Measurements from ENCODE around the gene IDH3B.

- TF ChIP-seq, protein P1, sequence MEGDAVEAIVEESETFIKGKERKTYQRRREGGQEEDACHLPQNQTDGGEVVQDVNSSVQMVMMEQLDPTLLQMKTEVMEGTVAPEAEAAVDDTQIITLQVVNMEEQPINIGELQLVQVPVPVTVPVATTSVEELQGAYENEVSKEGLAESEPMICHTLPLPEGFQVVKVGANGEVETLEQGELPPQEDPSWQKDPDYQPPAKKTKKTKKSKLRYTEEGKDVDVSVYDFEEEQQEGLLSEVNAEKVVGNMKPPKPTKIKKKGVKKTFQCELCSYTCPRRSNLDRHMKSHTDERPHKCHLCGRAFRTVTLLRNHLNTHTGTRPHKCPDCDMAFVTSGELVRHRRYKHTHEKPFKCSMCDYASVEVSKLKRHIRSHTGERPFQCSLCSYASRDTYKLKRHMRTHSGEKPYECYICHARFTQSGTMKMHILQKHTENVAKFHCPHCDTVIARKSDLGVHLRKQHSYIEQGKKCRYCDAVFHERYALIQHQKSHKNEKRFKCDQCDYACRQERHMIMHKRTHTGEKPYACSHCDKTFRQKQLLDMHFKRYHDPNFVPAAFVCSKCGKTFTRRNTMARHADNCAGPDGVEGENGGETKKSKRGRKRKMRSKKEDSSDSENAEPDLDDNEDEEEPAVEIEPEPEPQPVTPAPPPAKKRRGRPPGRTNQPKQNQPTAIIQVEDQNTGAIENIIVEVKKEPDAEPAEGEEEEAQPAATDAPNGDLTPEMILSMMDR (conservative IDR thresholded peaks at IDR 0.05; ENCODE audit: low read depth, low read length), result no peak
- no peak for TF ChIP-seq EZH2 (IDR thresholded peaks at IDR 0.05; ENCODE audit: borderline replicate concordance, low read depth, low read length, poor library complexity, severe bottlenecking)
These were observed 26.2 kb upstream of the IDH3B start for GRCh38 chr20:2690213-2690612.

All from A673 (cell line).